ENCODE data around the gene PRR33.
"Not testable (repeated sequence)": the region's sequence is repeated elsewhere in the genome, so short reads cannot be mapped to it uniquely, and the experiment has no call there.

Gene PRR33

DNA sequence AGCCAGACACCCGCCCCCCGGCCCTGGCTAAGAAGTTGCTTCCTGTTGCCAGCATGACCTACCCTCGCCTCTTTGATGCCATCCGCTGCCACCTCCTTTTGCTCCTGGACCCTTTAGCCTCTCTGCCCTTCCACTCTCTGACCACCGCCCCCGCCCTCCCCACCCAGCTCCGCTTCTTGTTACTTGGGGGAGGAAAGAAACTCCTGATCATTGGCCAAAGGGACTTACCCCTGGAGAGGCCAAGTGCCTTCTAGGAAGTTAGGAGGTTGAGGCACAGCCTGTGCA is at the start of gene PRR33:
Gene PRR33 (minus strand): TSS at position 65 of the 285 bp plus-strand sequence. CDS start 1,311 bp downstream, outside the sequence.
- no peak for DNase-seq (ENCODE audit: low read depth)

- not testable (repeated sequence) for DNase-seq (ENCODE audit: low read depth)
These were observed 48.1 kb upstream of the PRR33 start for GRCh38 chr11:1939788-1940187.

DNA sequence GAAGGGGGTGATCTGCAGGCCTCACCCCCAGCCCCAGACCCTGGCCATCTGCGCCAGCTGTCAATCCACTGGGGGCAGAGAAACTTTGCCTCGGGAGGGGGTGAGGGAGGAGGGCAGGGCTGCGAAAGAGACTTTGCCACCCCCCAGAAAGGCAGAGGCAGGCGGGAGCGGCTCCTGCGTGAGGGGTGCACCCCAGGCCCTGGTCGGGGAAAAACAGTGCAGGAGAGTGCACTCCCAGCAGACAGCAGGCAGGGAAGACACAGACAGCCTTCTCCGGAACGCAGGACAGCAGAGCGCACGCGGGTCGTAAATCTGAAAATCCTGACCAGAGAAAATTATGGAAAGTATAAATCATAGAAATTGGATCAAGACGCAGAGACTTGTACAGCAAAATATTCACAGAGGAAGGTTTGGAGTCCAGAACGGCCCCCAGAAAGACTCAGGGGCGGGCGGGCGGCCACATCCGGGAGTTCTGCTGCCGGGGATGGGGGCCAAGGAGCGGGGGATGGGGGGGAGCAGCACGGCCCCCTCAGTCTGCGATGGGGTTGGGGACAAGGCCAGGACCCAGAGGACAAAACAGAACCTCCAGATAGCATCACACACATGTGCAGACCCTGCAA is 47.4 kb upstream of the PRR33 start:
- DNase-seq (ENCODE audit: low read depth), result no peak

DNA sequence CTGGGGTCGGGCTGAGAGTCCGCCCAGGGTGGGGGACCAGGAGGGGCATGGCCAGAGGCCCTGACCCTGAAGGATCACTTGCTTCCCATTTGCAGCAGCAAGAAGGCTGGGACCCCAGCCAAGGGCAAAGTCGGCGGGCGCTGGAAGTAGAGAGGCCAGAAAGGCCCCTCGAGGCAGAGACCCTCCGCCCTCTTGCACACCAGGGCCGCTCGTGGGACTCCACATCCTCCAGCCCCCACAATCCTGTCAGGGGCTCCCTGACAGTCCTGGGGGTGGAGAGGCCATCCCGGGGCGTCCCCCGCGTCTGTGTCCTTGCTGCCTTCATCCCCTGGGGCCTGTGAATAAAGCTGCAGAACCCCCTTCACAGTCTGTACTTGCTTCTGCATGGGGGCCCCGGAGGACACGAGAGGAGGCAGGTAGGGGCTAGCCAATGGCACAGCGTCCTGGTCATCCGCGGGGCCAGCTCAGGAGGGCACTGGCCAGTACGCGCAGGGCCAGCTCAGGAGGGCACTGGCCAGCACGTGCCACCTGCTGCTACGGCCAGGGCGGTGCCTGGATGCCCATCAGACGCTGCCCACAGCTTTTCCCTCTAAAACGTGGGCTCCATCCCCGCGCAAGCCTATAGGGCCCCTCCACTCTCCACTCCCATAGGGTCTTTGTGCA is 46.8 kb upstream of the PRR33 start:
- no peak for DNase-seq (ENCODE audit: low read depth)

DNA sequence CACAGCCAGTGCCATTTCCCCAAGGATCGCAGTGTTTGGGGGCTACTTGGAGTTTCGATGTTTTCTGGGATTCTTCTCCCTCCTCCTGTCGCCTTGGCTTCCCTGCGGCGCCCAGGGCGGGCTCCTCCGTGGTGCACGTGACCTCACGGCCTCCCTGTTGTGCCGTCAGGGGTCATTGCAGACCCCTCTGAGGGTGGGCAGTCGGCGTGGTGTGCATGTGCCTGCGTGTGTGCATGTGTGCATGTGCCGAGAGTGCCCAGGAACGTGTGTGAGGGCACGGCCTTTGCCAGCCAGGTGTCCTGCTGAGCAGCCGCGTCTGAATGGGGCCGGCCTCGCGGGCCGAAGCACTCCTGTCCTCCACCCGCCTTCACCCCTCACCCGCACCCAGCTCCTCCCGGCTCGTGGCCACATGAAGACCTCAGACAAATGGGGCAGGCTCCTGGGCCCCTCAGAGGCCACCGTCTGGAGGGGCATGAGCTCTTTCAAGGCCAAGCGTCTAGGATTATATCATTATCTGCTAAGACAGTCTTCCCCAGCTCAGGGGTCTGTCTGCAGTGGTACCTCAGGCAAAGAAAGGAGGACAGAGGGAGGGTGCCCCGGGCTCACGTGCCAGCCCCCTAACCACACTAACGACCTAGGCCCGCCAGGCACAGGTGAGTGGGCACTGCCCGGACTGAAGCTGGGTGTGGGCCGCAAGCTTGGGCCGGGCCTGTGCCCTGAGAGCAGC is 46.1 kb upstream of the PRR33 start:
- no peak for DNase-seq (ENCODE audit: low read depth)

GRCh38 chr11:1936781-1937615 is 45.3 kb upstream of the PRR33 start:
- no peak for DNase-seq (ENCODE audit: low read depth)

GRCh38 chr11:1936072-1936780 is 44.5 kb upstream of the PRR33 start:
- no peak for DNase-seq (ENCODE audit: low read depth)

DNA sequence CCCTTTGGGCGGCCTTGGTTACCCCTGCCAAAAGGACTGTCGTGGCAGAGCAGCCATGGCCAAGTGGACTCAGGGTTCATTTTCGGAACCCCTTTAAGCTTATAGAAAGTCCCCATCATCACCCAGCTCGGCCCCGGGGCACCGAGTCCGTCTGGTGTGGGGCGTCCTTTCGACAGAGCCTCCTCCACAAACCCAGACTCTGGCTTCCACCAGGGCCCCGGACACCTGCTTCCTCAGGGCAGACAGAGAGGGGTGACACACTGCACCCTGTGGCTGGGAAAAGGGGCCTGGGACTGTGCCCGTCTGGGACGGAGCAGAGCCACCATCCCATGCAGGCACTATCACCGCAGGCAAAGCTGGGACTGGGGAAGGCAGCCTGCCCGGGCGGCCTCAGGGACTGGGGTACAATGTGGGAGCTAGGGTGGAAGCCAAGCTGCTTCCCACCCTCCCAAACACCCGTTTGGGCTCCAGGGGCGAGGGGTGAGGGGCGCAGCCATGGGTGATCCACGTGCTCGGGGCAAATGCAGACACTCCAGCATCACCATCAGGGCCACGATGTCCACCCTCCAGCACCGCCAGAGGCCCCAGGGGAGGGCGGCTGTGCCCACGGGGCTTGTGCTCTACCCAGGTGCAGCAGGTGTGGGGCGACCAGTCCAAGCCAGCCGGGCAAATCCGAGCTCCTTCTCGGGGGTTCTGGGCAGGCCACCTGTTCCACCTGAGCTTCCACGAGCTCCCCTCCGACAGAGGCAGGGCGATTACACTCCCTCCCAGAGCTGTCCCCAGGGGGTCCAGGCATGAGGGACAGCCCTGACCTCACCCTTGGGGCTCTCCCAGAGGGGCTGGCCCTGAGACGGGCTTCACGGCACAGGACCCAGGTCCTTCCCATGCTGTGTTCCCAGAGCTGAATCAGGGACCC is 43.7 kb upstream of the PRR33 start:
- DNase-seq (ENCODE audit: low read depth), result no peak

DNA sequence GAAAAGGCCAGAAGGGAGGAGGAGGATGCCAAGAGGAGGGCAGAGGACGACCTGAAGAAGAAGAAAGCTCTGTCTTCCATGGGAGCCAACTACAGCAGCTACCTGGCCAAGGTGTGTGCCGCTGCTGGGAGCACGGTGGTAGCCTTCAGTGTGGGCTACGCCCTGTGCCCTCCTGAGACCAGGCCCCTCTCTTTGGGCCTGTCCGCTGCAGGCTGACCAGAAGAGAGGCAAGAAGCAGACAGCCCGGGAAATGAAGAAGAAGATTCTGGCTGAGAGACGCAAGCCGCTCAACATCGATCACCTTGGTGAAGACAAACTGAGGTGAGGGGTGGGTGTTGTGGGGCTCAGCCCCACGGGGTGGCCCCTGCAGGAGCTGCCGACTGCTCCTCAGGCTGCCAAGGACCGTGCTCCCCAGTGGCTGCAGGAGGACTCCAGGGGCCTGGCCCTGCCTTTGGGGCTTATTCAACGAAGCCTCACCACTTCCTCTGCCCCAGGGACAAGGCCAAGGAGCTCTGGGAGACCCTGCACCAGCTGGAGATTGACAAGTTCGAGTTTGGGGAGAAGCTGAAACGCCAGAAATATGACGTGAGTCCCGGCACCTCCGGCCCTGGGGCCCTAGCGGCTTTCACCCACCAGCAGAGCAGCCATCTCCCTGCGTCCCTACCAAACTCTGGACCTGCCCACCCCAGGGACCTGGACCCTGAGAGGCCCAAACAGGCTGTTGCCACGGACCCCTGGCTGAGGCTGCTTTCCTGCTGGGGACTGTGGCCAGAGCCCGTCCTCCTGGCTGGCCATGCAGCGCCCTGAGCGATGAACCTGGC is 42.9 kb upstream of the PRR33 start:
- no peak for DNase-seq (ENCODE audit: low read depth)

GRCh38 chr11:1933416-1934334 is 42.0 kb upstream of the PRR33 start:
- DNase-seq (ENCODE audit: low read depth), result no peak

- DNase-seq (ENCODE audit: low read depth), result no peak
These were observed 41.0 kb upstream of the PRR33 start for GRCh38 chr11:1932681-1933080.

- DNase-seq (ENCODE audit: low read depth), result no peak
These were observed 40.4 kb upstream of the PRR33 start for GRCh38 chr11:1932105-1932480.

DNA sequence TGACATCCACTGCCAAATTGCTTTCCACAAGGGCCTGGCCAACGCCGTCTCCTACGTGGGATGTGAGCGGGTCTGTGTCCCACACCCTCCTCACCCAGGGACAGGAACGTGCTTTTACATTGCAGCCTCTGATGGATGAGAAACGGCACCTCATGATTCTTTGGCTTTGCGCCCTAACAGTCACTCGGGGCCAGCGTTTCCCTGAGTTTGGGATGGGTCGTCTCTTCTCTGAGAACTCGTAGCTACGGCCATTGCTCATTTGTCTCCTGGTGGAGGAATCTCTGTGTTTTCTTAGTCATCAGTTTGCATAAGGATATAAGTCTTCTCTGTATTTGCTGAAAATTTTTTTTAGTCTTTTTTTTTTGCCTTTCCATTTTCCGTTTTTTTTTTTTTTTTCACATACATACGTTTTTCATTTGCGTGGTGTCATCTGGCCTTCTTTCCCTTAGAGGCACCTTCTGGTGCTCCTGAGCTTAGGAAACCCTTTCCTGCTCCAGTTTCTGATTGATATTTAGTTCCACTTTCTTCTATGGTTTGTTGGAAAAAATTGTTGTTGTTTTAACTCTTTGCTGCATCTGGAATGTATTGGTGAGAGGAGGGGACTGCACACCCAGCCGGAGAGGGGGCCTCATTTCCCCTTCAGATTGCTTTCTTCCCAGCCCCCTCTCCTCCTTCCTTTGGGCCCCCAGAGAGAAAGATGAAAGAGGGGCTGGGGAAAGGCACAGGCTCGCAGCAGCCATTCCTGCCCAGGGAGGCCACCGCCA is 39.8 kb upstream of the PRR33 start:
- no peak for DNase-seq (ENCODE audit: low read depth)

GRCh38 chr11:1930462-1930830 is 38.8 kb upstream of the PRR33 start:
- DNase-seq (ENCODE audit: low read depth), result no peak

DNA sequence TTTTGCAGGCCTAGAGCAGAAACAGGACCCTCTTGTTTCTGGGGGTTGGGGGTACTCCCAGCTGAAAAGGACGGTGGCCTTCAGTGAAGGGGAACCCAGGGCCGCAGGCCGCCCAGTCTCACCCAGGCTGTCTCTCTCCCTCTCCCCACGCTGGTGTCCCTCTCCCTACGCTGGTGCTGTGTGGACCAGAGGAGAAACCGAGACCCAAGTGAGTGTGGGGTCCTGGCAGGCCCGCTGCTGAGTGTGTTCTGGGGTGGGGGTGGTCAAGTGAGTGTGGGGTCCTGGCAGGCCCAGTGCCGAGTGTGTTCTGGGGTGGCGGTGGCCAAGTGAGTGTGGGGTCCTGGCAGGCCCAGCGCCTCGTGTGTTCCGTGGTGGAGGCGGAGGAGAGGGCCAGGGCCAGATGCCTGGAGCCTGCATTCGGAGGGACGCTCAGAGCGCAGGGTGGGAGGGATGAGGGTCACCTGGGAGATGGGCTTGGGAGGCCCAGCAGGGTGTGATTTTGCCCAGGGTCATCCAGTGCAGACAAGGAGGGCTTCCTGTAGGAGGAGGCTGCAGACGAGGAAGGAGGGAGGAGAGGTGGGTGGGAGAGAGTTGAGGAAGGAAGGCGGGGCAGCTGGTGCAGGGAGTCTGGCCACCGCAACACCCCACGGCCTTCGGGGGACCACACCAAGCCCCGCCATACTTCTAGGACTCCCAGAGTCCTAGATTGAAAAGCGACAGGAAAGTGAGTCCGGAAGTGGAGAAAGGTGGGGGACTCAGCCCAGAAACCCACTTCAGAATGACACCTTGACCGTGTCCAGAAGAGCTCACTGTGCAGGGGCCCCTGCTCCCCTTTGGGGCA is 38.1 kb upstream of the PRR33 start:
- no peak for DNase-seq (ENCODE audit: low read depth)

DNA sequence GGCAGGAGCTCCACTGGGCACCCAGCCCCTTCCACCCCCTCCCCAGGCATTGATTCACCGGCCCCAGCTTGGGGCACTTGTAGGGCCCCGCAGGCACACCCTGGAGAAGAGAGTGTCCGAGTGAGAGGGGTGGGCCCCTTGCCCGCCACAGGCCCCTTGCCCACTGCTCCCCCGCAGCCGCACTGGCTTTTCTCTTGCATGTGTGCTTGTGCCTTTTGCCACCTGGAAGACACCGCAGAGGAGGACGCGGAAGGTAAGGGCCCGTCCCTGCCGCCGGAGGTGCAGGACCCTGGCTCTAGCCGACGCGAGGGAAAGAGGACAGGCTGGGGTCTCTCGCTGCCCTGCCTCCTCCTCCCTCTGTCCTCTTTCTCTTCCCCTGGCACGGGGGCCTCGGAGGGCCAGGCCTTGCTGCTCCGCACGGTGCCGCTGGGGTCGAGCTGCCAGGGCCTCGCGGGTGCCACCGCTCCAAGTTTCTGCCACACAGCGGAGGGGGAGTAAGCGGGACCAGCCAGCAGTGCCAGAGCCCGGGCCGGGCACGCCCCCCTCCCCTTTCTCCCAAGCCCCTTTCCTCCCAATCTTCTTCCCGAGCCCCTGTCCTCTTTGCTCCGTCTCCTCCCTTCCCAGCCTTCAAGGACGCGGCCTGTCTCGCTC is 37.3 kb upstream of the PRR33 start:
- no peak for DNase-seq (ENCODE audit: low read depth)

- no peak for DNase-seq (ENCODE audit: low read depth)
These were observed 36.8 kb upstream of the PRR33 start for GRCh38 chr11:1928470-1928890.
